ENCODE results near the gene CAMTA1.

Gene CAMTA1

DNA sequence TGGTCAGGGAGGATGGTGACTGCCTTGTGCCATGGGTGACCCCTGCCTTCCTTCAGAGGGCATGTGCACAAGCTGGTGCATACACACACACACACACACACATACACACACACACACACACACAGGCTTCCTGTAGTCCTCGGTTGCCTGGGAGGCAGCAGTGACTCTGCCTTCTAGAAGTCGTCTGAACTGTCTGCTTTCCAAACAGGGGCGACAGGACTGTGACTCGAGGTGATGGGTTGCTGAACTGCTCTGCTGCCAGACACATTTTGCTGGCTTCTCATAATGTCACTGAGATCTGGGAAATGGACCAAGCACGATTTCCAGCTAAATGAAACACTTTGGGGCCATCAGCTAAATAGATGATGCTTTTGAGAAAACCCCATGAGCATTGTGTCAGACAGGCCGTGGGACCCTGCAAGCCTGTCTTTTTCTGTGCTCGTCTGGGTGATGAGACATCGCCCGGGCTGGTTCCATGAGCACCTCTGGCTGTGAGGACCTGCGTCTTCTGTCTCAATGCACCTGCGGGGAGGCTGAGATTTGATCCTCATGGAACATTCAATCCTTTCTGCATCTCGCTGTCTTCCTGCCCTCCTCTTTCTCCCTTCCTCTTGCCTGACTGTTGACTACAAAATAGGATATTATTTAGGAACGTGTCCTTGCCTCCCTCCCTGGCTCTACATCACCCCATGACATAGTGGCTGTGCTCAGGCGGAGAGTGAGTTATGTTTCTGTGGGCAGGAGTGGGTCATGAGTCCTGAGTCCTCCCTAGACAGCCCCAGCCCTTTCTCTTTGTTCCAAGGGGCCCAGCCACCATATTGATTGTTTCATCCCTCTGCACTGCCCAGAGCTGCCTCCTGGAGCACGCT, 436.8 kb downstream of the CAMTA1 start:
- FAIRE-seq = no peak

DNA sequence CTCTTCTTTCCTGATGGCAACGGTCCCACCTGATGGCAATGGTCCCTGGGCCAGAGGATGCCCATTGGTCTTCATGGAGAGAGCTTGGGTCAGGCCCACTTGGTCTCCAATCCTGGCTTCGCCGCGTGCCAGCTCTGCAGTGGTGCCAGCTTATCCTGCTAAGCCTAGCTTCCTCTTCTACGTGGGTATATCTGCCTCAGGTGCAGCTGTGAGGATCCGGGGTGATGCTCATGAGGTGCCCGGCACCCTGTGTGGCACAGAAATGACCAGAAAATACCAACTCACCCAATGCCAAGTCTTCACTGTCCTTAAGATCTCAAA, 437.4 kb downstream of the CAMTA1 start:
- no peak for FAIRE-seq

DNA sequence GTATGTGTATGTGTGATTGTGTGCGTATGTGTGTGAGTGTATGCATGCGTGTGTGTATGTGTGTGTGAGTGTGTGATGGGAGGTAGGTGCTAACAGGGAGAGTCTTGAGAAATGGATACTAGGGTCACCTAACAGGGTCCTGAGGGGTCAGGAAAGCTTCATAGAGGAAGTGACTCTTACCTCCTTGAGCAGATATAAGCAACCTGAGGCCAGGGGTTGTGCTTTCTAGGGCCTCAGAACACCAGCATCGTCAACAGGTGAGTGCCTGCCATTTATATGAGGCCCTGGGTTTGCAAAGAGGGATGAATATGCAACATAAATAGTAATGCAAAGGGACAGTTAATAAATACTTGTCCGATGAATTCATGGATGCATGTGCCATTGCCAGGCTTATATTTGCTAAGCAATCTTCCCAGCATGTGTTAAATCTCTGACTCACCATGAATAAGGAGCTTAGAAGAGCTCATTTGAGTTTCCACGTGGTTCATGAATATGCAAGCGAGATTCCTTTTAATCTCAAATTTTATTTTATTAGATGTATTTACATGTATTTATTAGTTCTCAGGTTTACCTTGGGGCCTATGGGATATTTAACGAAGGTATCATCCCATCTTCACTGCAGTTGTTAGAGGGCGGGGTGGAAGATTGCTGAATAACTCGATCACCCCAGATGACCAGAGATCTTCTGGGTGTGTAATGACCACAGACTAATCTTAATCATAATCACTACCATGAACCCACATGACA, 438.3 kb downstream of the CAMTA1 start:
- no peak for FAIRE-seq

DNA sequence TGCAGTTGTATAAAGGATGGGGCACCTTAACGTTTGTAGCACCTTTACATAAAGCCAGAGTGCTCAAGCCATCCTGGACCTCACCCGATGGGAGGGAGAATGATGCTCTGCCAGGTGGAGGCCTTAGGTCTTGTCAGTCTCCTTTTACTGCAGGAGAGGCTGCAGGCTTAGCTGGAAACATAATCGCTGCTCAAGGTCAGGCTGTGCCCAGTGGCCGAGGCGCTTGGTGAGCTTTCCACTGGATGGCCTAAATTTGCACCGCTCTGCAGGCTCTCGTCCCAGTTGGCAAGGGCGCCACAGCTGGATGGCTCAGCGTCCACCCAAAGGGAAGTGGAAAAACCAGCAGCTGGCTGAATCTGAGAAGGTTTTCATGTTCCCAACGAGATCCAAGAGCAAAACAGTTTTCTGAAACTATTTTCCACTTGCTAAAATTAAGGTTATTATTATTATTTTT, 438.9 kb downstream of the CAMTA1 start:
- FAIRE-seq = no peak

DNA sequence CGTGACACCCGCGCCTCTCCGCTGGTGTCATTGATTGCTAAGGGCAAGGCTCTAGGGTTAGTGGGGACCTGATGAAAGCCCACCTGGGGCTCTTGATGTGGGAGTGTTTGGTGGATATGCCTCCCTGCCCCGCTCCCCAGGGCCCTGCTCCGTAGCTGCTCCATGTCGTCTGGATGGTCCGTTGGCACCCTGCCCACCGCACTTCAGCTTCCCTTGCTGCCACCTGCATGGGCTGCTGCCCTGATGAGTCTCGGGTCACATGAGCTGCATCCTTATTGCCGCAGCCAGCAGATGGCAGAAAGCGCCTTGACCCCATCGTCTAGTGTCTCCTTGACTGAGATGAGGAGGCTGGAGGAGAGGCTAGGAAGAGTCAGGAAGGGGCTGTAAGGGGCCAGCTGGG, 439.4 kb downstream of the CAMTA1 start:
- FAIRE-seq = no peak

DNA sequence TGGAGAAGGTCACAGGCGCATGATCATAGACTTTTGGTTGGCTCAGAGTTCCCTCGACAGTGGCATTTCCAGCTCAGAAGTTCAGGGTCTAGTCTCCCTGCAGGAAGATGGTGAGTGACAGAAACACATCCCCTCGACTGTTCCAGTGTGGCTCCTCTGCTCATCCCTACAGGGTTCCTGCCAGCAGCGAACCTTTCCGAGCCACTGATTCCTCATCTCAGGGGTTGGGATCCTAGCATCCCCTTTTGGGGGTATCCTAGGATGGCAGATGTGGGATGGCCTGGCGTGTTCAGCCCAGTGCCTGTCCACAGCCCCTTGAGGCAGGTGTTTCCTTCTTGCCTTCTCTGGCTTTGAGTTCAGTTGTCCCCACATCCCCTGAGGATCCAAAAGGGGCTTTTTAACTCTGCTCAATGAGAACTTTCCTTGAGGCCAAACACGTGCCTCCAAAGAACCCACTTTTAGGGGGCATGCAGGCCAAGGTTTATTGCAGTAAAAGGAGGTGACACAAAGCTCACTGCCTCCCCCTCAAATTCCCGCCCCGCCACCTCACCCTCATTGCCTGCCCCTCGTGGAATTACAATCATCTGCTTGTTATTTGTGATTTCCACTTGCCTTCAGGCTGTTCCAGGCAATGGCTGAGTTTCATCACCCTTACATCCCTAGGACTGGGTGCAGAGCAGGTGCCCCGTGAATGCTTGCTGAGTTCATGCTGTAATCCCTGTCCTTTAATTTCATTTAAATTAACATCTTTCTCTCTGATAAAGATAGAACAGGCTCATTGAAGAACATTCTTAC, 440.7 kb downstream of the CAMTA1 start:
- no peak for FAIRE-seq

DNA sequence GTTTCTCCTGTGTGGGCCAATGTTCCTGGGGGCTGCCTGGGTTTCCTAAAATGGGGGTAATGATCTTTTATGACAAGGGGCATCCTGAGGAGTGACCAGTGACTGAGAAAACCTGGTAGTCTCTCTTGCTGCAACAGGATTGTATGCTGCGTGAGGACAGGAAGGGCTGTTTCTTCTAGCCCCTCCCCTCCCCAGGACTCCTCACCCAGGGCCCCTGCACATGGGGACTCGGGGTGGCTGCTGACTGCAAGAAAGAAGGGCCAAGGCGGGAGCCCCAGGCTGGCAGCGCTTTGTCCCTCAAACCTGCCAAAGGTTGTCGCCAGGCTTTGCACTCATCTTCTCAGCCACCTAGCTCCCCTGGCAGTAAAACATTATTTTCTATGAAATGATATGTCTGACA, 442.4 kb downstream of the CAMTA1 start:
- no peak for FAIRE-seq

DNA sequence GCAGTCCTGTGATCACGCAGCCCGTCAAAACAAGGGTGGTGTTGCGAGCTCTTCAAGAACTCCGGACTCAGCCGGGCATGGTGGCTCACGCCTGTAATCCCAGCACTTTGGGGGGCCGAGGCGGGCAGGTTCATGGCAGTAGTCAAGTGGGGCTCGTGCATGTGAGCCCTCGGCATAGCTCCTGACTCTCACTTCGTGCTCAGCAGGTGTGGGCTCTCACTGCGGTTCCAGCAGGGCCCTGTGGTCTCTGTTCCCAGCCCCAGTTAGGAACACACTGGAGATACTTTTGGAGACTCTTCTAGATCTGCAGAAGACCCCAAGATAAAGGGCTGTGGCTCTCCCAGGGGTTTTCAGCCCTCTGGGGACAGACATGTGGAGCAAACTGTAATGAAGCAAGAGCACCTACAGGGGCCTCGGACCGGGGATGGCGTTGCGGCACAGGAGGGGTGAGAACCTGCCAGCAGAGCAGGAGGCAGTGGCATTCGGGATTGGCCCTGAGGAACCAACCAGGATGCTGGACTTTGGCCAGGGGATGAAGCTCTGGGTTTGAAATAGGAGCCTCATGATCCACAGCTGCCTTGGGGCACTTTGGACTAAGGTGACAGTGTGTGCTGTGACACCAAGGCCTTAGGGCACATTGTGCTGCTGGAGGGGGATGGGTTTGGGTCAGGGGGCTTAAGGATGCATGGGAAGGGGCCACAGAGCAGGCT, 443.2 kb downstream of the CAMTA1 start:
- no peak for FAIRE-seq

DNA sequence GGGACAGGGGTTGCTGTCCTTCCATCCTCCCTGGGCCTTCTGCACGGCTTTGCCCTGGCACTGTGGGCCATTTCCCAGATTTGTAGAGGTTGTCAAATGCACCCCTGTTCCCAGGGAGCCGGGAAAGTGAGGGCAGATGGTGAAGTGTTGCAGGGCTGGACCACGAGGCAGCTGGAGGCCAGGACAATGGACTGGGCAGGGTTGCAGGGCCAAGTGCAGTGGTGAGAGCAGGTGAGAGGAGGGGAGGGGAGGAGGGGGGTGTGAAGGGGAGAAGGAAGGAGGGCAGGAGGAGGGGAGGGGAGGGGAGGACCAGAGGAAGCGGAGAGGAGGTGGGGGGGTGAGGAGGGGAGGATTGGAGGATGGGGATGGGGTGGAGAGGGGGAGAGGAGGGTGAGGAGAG, 443.9 kb downstream of the CAMTA1 start:
- FAIRE-seq = no peak

DNA sequence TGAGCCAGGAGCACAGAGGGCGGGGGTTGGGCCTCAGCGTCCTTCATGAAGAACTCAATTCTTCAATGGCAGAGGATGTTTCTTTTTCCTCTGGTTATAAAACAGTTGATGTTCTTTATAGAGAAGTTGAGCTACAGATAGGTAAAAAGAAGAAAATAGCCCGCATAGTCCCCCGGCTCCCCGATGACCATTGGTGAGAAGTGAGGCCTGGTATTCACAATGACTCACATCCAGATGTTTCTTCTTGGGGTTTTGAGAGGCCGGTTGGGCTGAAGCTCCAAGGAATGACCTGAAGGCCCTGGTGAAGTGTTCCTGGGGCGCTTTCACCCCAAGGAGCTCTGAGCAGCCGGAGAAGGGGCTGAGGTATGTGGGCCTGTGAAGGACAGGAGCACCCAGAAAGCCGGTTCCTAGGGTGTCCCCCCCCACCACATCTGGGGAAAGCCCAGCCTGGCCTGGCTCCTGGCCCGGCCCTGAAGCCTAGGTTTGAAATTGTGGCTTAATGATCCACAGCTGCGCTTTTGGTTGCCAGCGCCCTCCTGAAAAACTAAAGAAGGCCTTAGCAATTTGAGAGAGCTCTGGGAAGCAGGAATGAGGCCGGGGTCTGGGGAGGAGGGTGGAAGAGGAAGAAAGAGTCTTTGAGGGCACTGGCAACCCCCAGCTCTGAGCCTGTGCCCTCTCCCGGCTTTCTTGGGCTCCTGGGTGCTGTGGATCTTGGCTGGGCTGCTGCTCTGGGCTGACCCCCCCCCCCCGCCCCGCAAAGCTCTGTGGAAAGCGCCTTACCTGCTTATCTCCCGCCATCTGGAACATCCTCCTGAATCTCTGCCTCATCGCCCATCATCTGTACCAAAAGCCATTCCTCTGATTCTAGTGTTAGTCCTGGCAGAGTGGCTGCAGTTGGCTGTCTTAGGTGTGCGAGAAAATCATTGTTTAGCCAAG, 444.7 kb downstream of the CAMTA1 start:
- no peak for FAIRE-seq

DNA sequence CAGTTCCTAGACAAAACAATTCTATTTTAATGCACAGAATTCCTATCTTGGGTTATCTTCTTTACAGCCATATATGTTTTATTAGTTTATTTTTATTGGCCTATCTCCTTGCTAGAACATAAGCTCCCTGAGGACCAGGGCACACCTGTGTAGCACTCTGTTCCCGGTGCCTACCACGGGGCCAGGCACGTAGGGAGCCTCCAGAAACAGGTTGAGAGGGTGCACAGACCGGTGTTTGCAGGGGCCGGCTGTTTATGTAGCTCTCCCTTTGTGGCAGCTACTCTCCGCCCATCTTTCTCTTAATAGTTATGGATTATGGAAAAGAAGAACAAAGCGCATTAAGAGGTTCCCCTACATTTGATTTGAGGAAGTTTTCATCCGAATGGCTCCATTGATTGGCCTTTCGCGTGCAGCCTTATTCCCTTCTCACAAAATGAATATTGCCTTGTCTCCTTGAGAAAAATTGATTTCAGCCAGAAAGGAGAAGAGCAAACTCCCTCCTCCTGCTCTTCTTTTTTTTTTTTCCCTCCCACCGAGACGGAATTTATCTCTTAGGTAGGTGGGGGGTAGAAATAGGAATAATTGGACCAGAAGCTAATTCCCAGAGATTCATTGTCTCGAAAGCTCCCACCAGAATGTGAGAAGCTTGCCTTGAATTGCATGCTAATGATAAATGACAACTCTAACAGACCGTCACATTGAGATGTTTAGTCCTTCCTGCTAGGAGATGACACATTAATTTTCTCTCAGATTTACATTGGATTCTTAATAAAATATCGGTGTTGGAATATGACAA, 447.4 kb downstream of the CAMTA1 start:
- FAIRE-seq = no peak

DNA sequence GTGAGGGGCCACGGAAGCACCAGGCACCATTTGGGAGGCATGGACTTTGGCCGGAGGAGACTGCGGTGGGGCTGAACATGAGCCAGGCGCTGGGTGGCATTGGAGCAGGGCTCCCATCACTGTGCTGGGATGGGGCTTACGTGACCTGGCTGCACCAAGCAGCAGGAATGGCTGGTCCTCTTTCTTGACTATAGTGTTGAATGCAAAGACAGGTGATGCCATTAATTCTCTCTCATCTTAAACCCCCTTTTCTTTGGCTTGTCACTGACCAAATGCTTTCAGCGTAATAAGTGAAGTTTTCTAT, 447.9 kb downstream of the CAMTA1 start:
- FAIRE-seq = no peak

DNA sequence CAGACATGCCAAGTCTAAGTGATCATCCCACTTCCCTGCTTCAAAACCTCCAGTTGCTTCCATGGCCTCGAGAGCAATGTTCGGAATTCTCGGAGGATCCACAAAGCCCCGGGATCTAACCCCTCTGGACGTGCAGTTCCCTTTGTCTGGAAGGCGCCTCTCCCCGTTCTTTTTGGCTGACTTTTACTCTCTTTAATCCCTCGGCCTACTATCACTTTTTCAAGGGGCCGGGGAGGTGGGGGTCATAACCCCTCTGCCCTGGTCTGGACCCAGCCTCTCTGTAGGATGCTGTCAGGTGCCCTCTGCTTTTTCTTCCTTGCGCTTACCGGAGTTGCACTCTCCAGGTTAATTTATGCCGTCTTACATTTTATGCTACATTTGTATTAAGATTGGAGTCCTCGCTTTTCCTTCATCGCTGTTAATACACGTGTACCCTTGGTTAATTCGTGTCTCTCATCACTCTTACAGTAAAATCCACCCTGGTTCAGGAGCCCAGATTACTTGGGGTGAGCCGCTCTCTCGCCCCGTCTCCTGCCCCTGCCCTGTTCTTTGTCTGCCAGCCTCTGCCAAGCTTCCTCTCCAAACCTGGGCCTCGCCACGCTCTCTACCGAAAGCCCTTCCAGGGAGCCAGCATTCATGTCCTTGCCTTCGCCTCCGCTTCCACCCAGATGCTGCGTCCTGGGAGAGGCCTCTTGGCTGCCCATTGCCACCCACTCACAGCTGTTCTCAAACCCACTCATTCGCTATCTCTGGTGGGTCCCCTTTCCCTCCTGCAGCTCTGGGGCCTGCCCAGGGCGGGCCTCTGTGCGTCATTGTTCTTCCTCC, 448.6 kb downstream of the CAMTA1 start:
- FAIRE-seq = no peak

DNA sequence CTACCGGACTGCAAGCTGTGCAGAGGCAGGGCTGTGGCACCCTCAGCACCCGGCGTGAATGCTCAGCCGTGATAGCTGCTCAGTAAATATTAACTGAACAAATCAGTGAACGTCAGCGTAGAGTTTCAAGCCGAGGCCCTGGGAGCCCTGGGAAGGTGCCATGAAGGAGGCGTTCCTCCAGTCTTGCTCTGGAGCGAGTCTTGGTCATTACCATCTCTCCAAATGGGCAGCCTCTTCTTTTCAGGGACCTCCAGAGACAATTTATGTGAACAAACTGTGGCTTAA, 449.2 kb downstream of the CAMTA1 start:
- FAIRE-seq = no peak

DNA sequence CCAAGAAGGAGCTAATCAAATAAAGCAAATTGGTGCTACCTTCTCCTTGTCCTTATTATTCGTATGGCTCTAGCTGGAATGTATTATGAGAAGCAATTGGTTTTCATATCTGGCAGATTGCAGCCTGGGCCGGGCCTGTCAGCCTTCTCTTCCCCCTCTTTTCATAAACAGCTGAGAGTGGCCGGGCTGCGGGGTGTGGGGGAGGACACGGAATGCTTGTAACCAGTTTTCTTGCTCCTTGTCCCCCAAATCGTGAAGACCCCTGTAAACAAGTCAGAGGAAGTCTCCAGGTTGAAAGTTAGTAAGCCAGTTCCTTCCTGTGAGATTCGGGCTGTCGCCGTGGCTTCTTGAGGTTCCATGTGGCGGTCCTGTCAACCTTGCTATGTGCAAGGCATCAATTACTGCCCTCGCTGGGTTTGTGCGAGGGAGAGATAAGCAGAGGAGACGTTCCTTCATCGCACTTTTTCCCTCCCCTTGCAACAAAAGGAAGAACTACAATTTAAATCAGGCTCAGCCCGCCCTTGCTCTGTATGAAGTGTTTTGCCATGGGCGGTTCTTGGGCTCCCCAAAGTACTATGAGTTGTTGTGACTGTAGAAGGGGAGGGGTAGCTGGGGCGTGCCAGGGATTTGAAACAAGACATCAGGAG, 450.7 kb downstream of the CAMTA1 start:
- no peak for FAIRE-seq

DNA sequence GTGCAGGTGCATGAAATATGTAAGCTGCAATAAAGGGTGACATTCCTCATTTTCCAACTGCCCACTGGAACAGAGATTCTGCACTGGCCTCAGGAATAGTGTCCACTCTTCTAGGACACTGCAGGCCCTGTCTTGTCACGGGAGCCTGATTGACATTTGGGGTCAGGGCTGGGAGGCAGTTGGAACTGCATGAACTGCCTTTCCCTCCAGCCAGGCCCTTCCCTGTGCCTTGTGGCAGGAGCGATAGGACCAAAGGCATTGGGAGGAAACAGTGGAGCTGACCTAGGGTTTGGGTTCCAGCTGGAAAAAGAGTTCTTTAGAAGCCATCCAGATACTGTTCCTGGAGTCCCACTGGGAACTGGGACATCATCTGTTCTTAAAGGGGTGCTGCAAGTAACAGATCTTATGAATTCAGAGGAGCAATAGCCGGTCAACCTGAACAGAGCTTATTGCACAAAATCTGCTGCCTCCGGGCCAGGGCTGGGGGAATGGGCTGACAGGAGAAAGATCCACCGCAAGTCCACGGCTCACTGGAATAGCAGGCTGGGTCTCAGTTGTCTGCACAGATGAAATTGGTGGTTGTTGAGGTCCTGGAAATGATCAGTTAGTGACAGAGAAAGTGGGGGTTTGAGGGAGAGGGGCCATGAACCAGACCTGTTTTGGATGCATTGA, 451.7 kb downstream of the CAMTA1 start:
- FAIRE-seq = no peak

DNA sequence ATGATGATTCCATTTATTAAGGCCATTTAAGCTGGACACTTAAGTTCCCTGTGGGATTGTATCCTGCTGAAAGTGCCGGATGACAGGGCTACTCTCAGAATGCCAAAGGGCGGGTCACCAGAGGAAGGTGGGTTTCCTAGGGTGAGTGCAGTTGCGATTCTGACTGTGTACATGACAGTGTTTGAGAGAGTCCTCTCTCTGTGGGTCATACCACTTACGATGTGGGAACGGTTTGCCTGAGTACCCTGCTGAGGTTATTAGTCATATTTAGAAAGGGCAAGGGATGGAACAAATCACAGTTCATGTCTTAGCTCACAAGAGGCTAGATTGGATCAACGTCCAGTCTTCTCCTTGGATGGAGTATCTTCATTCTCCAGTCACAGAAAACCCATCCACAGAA, 461.9 kb downstream of the CAMTA1 start:
- no peak for FAIRE-seq

DNA sequence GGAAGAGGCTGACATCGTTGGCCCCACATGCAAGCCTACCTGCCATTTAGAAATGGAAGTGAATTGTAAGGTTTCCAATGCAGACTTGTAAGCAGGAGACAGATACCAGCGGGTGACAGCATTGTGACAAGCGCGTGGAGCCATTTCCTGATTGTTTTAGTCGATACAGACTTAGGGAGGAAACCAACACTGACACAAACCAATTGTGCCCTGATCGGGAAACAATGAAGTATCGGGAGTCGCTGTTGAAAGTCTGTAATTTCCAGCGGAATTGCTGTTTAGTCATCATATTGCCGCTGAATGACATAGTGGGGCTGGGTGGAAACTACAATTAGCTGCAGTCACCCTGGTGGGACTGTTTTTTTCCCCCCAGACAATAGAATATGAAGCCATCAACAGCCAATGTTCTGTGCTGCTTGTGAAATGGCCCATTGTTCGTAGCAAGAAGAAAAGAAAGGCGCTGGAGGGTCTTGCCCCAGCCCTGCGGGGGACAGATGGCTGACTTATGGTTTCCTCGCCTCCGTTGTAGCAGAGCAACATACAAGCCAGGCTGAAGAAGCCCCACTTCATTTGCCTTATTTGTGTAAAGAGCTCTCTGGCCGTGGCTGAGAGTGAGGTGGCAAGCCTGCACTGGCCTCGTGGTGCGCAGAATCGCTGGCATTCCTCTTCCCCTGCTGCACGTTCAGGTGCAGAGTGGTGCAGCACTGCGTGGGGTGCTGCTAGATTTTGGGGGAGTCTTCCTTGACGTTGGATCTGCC, 462.7 kb downstream of the CAMTA1 start:
- FAIRE-seq = no peak

All from endometrium (tissue), 2 donors.